ENCODE measurements around the gene ABCA1.

The ABCA1 gene

GRCh38 chr9:104802110-104802509 lies 125.8 kb downstream of the ABCA1 start:
- Histone ChIP-seq H2AK5ac (ENCODE audit: low read depth, low read length) (no peak overlapping the region), H4K8ac (ENCODE audit: low read depth, low read length) (no peak overlapping the region), H4K91ac (ENCODE audit: low read depth, low read length, poor library complexity) (no peak overlapping the region), H2AFZ (ENCODE audit: low read length) (no peak overlapping the region), H3K9ac (ENCODE audit: low read depth, low read length, poor library complexity) (no peak overlapping the region), H3K23ac (ENCODE audit: low read depth, low read length, poor library complexity) (no peak overlapping the region), H3K14ac (ENCODE audit: low read length) (no peak overlapping the region), H2BK120ac (ENCODE audit: low read depth, low read length) (no peak overlapping the region), H2BK15ac (ENCODE audit: low read length) (no peak overlapping the region), H2BK12ac (ENCODE audit: low read length) (no peak overlapping the region), H2BK5ac (ENCODE audit: low read length) (no peak overlapping the region), H3K27ac (replicated peaks; ENCODE audit: low read length) (no peak overlapping the region), H3K18ac (ENCODE audit: low read length) (no peak overlapping the region), H3K79me1 (ENCODE audit: low read depth, low read length) (no peaks in the 10 kb centered on the region), H3K4ac (ENCODE audit: low read length) (no peak overlapping the region), H3K9me3 (replicated peaks in 1 of 2; ENCODE audit: control insufficient read depth in 2 of 2, insufficient read depth in 1 of 2, low read depth in 1 of 2, low read length in 2 of 2) (no peaks in the 10 kb centered on the region), H3K4me3 (ENCODE audit: low read length in 2 of 2) (no peak overlapping the region), H3K36me3 (replicated peaks in 1 of 2; ENCODE audit: control insufficient read depth in 2 of 2, insufficient read depth in 2 of 2, low read length in 2 of 2) (peaks cover 48 to 98% of the 10 kb centered on the region in 2 donors), H3K4me1 (ENCODE audit: control insufficient read depth in 2 of 2, insufficient read depth in 1 of 2, low read depth in 1 of 2, low read length in 2 of 2) (no peaks in the 10 kb centered on the region), H3K4me2 (ENCODE audit: insufficient read depth, low read length, poor library complexity, severe bottlenecking) (no peak overlapping the region), H3K27me3 (ENCODE audit: control insufficient read depth in 3 of 3, insufficient read depth in 3 of 3, low read depth in 1 of 3, low read length in 3 of 3) (no peaks in the 10 kb centered on the region)
- no peak for DNase-seq (ENCODE audit: low spot score)
- WGBS, 2 donors (ENCODE audit: extremely low coverage in 2 of 2, insufficient read length in 2 of 2, insufficient replicate concordance in 1 of 2), result no CpG with 5 or more reads among the region's 5 CpGs

- peaks cover 52 to 98% of the 10 kb centered on the region in 2 donors for H3K36me3 ChIP-seq (replicated peaks in 1 of 2; ENCODE audit: control insufficient read depth in 2 of 2, insufficient read depth in 2 of 2, low read length in 2 of 2)
- no peak overlapping the region for H2AK5ac ChIP-seq (ENCODE audit: low read depth, low read length)
- no peak overlapping the region for H3K4me2 ChIP-seq (ENCODE audit: insufficient read depth, low read length, poor library complexity, severe bottlenecking)
- H3K9me3 ChIP-seq (replicated peaks in 1 of 2; ENCODE audit: control insufficient read depth in 2 of 2, insufficient read depth in 1 of 2, low read depth in 1 of 2, low read length in 2 of 2), result no peaks in the 10 kb centered on the region
- no peak overlapping the region for H3K4me3 ChIP-seq (ENCODE audit: low read length in 2 of 2)
- no peak for DNase-seq (ENCODE audit: low spot score)
- H3K23ac ChIP-seq (ENCODE audit: low read depth, low read length, poor library complexity), result no peak overlapping the region
- no peak overlapping the region for H3K27ac ChIP-seq (replicated peaks; ENCODE audit: low read length)
- no peak overlapping the region for H3K9ac ChIP-seq (ENCODE audit: low read depth, low read length, poor library complexity)
- no peak overlapping the region for H3K4ac ChIP-seq (ENCODE audit: low read length)
- no CpG with 5 or more reads among the region's 7 CpGs for WGBS, 2 donors (ENCODE audit: extremely low coverage in 2 of 2, insufficient read length in 2 of 2, insufficient replicate concordance in 1 of 2)
- no peak overlapping the region for H2BK120ac ChIP-seq (ENCODE audit: low read depth, low read length)
- no peak overlapping the region for H4K8ac ChIP-seq (ENCODE audit: low read depth, low read length)
- no peaks in the 10 kb centered on the region for H3K27me3 ChIP-seq (ENCODE audit: control insufficient read depth in 3 of 3, insufficient read depth in 3 of 3, low read depth in 1 of 3, low read length in 3 of 3)
- no peak overlapping the region for H2BK5ac ChIP-seq (ENCODE audit: low read length)
- H2BK12ac ChIP-seq (ENCODE audit: low read length), result no peak overlapping the region
- no peak overlapping the region for H2AFZ ChIP-seq (ENCODE audit: low read length)
- no peaks in the 10 kb centered on the region for H3K79me1 ChIP-seq (ENCODE audit: low read depth, low read length)
- no peak overlapping the region for H3K18ac ChIP-seq (ENCODE audit: low read length)
- no peak overlapping the region for H2BK15ac ChIP-seq (ENCODE audit: low read length)
- H3K14ac ChIP-seq (ENCODE audit: low read length), result no peak overlapping the region
- peaks cover 0 to 1% of the 10 kb centered on the region in 2 donors for H3K4me1 ChIP-seq (ENCODE audit: control insufficient read depth in 2 of 2, insufficient read depth in 1 of 2, low read depth in 1 of 2, low read length in 2 of 2)
- H4K91ac ChIP-seq (ENCODE audit: low read depth, low read length, poor library complexity), result no peak overlapping the region
These were observed 127.7 kb downstream of the ABCA1 start for GRCh38 chr9:104800068-104800785.

DNA sequence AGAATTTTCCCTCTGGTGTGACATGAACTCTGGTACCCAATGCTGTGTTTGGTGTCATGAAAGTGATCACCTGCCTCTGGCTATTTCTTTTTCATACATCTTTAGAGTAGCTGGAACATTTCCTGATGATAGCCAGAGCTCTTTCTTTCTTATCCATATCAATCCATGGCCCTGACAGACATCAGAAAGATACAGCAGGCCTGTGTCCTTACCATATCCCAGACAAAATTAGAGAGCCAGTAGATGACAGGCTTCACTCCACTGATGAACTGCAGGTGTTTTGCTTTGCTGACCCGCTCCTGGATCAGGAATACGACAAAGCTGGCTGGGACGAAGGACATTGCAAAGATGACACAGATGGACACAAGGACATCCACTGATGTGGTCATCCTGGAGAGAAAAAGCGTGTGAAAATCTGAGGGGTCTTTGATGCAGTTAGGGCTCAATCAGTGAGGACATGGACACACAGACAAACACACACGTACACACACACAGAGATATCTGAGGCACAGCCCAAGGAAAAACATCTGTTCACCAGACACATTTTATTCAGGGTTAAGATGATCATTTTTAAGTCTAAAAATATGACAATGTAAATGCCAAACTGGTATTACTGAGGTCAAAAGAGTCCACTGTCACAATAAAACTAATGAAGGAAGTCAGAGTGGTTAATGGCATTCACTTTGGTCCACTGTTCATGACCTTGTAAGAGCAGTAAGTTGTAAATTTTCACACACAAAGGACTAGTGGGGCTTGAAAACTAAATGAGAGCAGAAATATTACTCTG lies 129.6 kb downstream of the ABCA1 start:
- Histone ChIP-seq H3K4me1 (ENCODE audit: control insufficient read depth in 2 of 2, insufficient read depth in 1 of 2, low read depth in 1 of 2, low read length in 2 of 2) (peaks cover 0 to 1% of the 10 kb centered on the region in 2 donors), H2BK12ac (ENCODE audit: low read length) (no peak overlapping the region), H2AK5ac (ENCODE audit: low read depth, low read length) (no peak overlapping the region), H2BK5ac (ENCODE audit: low read length) (no peak overlapping the region), H2AFZ (ENCODE audit: low read length) (no peak overlapping the region), H4K91ac (ENCODE audit: low read depth, low read length, poor library complexity) (no peak overlapping the region), H2BK120ac (ENCODE audit: low read depth, low read length) (no peak overlapping the region), H3K27ac (replicated peaks; ENCODE audit: low read length) (no peak overlapping the region), H3K4me3 (ENCODE audit: low read length in 2 of 2) (no peak overlapping the region), H3K36me3 (replicated peaks in 1 of 2; ENCODE audit: control insufficient read depth in 2 of 2, insufficient read depth in 2 of 2, low read length in 2 of 2) (peaks cover 58 to 99% of the 10 kb centered on the region in 2 donors), H3K23ac (ENCODE audit: low read depth, low read length, poor library complexity) (no peak overlapping the region), H3K9me3 (replicated peaks in 1 of 2; ENCODE audit: control insufficient read depth in 2 of 2, insufficient read depth in 1 of 2, low read depth in 1 of 2, low read length in 2 of 2) (no peaks in the 10 kb centered on the region), H3K4ac (ENCODE audit: low read length) (no peak overlapping the region), H3K79me1 (ENCODE audit: low read depth, low read length) (no peaks in the 10 kb centered on the region), H2BK15ac (ENCODE audit: low read length) (no peak overlapping the region), H3K27me3 (ENCODE audit: control insufficient read depth in 3 of 3, insufficient read depth in 3 of 3, low read depth in 1 of 3, low read length in 3 of 3) (no peaks in the 10 kb centered on the region), H3K4me2 (ENCODE audit: insufficient read depth, low read length, poor library complexity, severe bottlenecking) (no peak overlapping the region), H4K8ac (ENCODE audit: low read depth, low read length) (no peak overlapping the region), H3K14ac (ENCODE audit: low read length) (no peak overlapping the region), H3K18ac (ENCODE audit: low read length) (no peak overlapping the region), H3K9ac (ENCODE audit: low read depth, low read length, poor library complexity) (no peak overlapping the region)
- no CpG with 5 or more reads among the region's 5 CpGs for WGBS, 2 donors (ENCODE audit: extremely low coverage in 2 of 2, insufficient read length in 2 of 2, insufficient replicate concordance in 1 of 2)
- no peak for DNase-seq (ENCODE audit: low spot score)

- no peak overlapping the region for H3K4me3 ChIP-seq (ENCODE audit: low read length in 2 of 2)
- no peak overlapping the region for H3K4me2 ChIP-seq (ENCODE audit: insufficient read depth, low read length, poor library complexity, severe bottlenecking)
- no peak overlapping the region for H2AFZ ChIP-seq (ENCODE audit: low read length)
- H3K14ac ChIP-seq (ENCODE audit: low read length), result no peak overlapping the region
- peaks cover 0 to 1% of the 10 kb centered on the region in 2 donors for H3K4me1 ChIP-seq (ENCODE audit: control insufficient read depth in 2 of 2, insufficient read depth in 1 of 2, low read depth in 1 of 2, low read length in 2 of 2)
- no peak overlapping the region for H3K9ac ChIP-seq (ENCODE audit: low read depth, low read length, poor library complexity)
- no peaks in the 10 kb centered on the region for H3K9me3 ChIP-seq (replicated peaks in 1 of 2; ENCODE audit: control insufficient read depth in 2 of 2, insufficient read depth in 1 of 2, low read depth in 1 of 2, low read length in 2 of 2)
- H3K23ac ChIP-seq (ENCODE audit: low read depth, low read length, poor library complexity), result no peak overlapping the region
- H4K91ac ChIP-seq (ENCODE audit: low read depth, low read length, poor library complexity), result no peak overlapping the region
- no peak overlapping the region for H2BK15ac ChIP-seq (ENCODE audit: low read length)
- no peak overlapping the region for H4K8ac ChIP-seq (ENCODE audit: low read depth, low read length)
- no peak overlapping the region for H2BK12ac ChIP-seq (ENCODE audit: low read length)
- H3K27ac ChIP-seq (replicated peaks; ENCODE audit: low read length), result no peak overlapping the region
- peaks cover 51 to 100% of the 10 kb centered on the region in 2 donors for H3K36me3 ChIP-seq (replicated peaks in 1 of 2; ENCODE audit: control insufficient read depth in 2 of 2, insufficient read depth in 2 of 2, low read length in 2 of 2)
- no peak overlapping the region for H2BK120ac ChIP-seq (ENCODE audit: low read depth, low read length)
- H3K4ac ChIP-seq (ENCODE audit: low read length), result no peak overlapping the region
- H3K79me1 ChIP-seq (ENCODE audit: low read depth, low read length), result no peaks in the 10 kb centered on the region
- no peak overlapping the region for H2AK5ac ChIP-seq (ENCODE audit: low read depth, low read length)
- no peak for DNase-seq (ENCODE audit: low spot score)
- no peaks in the 10 kb centered on the region for H3K27me3 ChIP-seq (ENCODE audit: control insufficient read depth in 3 of 3, insufficient read depth in 3 of 3, low read depth in 1 of 3, low read length in 3 of 3)
- H2BK5ac ChIP-seq (ENCODE audit: low read length), result no peak overlapping the region
- no CpG with 5 or more reads among the region's 3 CpGs for WGBS, 2 donors (ENCODE audit: extremely low coverage in 2 of 2, insufficient read length in 2 of 2, insufficient replicate concordance in 1 of 2)
- no peak overlapping the region for H3K18ac ChIP-seq (ENCODE audit: low read length)
These were observed 132.1 kb downstream of the ABCA1 start for GRCh38 chr9:104795857-104796256.

Data from neuronal stem cell (in vitro differentiated cells).